Duodenal mucosa (tissue), 2 donors: Measurements from ENCODE around the gene UBE2L5.
A peak's percentile ranks its signal among the peaks of the same experiment; 100 is the strongest.

Experiments used
- H3K27ac ChIP-seq: one replicate; pipeline ENCODE4 v1.7.0; 2013; ENCODE audit warnings: low read depth, low read length
- H3K27me3 ChIP-seq, 2 donors: one replicate each; pipeline ENCODE4 v1.7.0; 2013; ENCODE audit warnings: low read length in 2 of 2, control low read depth in 1 of 2; ENCODE audit not compliant: insufficient read depth in 2 of 2, control insufficient read depth in 1 of 2
- H3K36me3 ChIP-seq, 2 donors: one replicate each; pipeline ENCODE4 v1.7.0; 2013; ENCODE audit warnings: low read length in 2 of 2, control low read depth in 1 of 2; ENCODE audit not compliant: insufficient read depth in 2 of 2, control insufficient read depth in 1 of 2
- H3K4me1 ChIP-seq, 2 donors: one replicate each; pipeline ENCODE4 v1.7.0; 2013; ENCODE audit warnings: low read length in 2 of 2, control low read depth in 1 of 2; ENCODE audit not compliant: insufficient read depth in 2 of 2, control insufficient read depth in 1 of 2
- H3K4me3 ChIP-seq, 2 donors: one replicate each; pipeline ENCODE4 v1.7.0; 2013; ENCODE audit warnings: low read length in 2 of 2, low read depth in 1 of 2
- H3K9ac ChIP-seq, 2 donors: one replicate each; pipeline ENCODE4 v1.7.0; 2013; ENCODE audit warnings: low read length in 2 of 2, low read depth in 1 of 2
- H3K9me3 ChIP-seq, 2 donors: one replicate each; pipeline ENCODE4 v1.7.0; 2013; ENCODE audit warnings: low read length in 2 of 2, control low read depth in 1 of 2; ENCODE audit not compliant: control insufficient read depth in 1 of 2

Gene UBE2L5

DNA sequence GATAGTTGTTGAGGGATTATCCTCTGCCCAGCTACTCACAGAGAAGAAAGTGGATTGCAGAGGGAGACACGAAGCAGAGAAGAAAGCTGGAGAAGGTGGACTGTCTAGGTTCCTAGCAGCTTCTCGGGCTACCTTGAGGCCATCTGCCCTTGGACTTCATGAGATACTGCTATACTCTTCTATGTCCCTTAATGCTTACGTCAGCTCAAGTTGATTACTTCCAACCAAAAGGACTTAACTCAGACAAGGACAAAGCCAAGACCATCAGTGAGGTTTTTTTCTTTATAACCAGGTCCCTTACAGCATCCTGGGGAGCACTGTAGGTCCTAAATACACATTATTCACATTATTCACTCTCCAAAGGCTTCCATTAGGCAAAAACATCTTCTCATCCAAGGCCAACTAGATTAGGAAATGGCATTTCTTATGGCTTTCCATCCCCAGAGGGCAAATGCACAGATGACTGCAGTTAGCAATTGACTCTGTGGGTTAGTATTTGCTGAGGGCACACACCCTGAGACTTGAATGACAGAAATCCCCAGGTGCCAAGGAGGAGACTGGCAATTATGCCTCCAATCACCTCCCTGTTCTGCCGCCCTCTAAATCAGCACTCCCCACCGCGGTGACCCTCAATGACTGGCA is 4.1 kb upstream of the UBE2L5 start:
- no peaks in the 10 kb centered on the region for H3K27me3 ChIP-seq
- peaks cover 8 to 13% of the 10 kb centered on the region in 2 donors for H3K4me1 ChIP-seq
- H3K36me3 ChIP-seq: no peaks in the 10 kb centered on the region
- H3K9me3 ChIP-seq: no peaks in the 10 kb centered on the region
- no peak overlapping the region for H3K4me3 ChIP-seq
- H3K27ac ChIP-seq: no peak overlapping the region
- H3K9ac ChIP-seq: no peak overlapping the region

DNA sequence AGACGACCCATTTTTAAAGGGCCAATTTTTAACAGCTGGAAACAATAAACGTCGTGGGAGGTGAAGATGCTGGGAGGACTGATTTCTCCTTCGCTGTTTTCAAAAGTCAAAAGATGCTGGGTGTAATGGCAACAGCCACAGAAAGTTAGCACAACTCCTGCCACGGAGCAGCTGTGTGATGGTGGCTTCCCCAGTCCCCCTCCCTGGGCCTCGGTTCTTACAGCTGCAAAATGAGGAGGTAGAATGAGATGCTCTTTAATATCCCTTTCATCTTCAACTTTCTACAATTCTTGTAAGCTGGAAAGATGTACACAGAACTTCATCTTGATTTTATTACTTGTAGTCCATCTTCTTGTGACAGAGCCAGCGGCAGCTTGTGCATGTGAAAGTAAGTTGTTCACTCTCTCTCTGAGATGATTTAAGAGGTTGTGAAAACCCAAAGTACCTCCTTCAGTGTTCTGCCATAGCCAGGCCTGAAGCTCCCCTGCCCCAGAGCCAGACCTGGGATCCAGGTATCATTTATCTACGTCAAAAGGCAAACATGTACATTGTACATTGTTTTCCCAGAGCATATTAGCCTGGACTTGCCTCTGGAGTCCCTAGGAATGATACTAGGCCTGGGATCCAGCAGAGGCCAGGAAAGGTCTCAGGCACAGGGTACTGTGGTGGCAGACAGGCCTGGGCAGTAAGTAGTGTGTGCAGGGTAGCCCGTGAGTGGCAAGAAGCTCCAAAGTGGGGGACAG is 3.4 kb upstream of the UBE2L5 start:
- no peaks in the 10 kb centered on the region for H3K36me3 ChIP-seq
- no peak overlapping the region for H3K27ac ChIP-seq
- H3K27me3 ChIP-seq: no peaks in the 10 kb centered on the region
- no peak overlapping the region for H3K9ac ChIP-seq
- H3K9me3 ChIP-seq: no peaks in the 10 kb centered on the region
- peaks cover 8 to 13% of the 10 kb centered on the region in 2 donors for H3K4me1 ChIP-seq
- no peak overlapping the region for H3K4me3 ChIP-seq

- H3K4me3 ChIP-seq: peak overlapping the region; percentile 57 to 74
- H3K9me3 ChIP-seq: no peaks in the 10 kb centered on the region
- no peaks in the 10 kb centered on the region for H3K36me3 ChIP-seq
- no peaks in the 10 kb centered on the region for H3K27me3 ChIP-seq
- H3K27ac ChIP-seq: peak overlapping the region; percentile 70
- H3K4me1 ChIP-seq: peaks cover 8 to 13% of the 10 kb centered on the region in 2 donors
- H3K9ac ChIP-seq: peak overlapping the region; percentile 65 to 87
These were observed 920 bp upstream of the UBE2L5 start for GRCh38 chr13:30421093-30422053.

DNA sequence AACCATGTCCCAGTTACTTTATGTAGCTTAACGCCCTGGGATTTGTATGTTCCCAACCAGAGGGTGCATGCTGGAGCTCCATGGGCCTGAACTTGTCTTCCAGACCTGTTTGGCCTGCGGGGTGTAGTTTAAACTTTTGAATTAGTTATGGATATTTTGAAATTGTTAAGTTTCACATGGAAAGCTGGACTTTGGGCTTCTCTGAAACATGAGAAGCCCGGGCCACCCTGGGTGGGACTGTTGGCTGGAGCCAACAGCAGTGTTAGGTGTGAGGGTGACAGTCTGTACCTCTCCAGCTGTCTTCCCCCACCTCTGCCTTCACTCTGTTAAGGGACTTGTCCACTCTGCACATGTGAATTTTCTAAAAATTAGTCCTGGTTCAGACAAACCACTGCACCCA is 1.6 kb downstream of the UBE2L5 start:
- Histone ChIP-seq H3K9ac (no peak overlapping the region), H3K27ac (no peak overlapping the region), H3K27me3 (no peaks in the 10 kb centered on the region), H3K4me1 (peaks cover 8 to 13% of the 10 kb centered on the region in 2 donors), H3K4me3 (no peak overlapping the region), H3K9me3 (no peaks in the 10 kb centered on the region), H3K36me3 (no peaks in the 10 kb centered on the region)

DNA sequence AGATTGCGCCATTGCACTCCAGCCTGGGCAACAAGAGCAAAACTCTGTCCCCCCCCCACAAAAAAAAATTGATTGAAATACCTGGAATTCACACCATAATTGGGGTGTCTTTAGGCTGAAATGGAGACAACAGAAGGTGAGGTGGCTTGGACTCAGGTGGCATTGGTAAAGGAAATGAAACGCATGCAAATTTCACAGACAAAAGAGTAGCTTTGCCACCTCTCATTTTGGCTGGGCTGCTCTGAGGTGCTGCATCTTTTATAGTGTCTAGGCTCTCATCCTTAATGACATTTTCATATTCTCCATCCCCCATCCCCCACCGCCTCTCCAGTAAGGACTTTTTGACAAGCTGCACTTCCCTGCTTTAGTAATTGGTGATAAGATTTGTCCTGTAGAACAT is 6.9 kb downstream of the UBE2L5 start:
- no peaks in the 10 kb centered on the region for H3K9me3 ChIP-seq
- H3K4me1 ChIP-seq: no peaks in the 10 kb centered on the region
- H3K36me3 ChIP-seq: no peaks in the 10 kb centered on the region

GRCh38 chr13:30429721-30430694 is 7.7 kb downstream of the UBE2L5 start:
- no peaks in the 10 kb centered on the region for H3K4me1 ChIP-seq
- no peak overlapping the region for H3K4me3 ChIP-seq
- H3K36me3 ChIP-seq: no peaks in the 10 kb centered on the region
- no peaks in the 10 kb centered on the region for H3K9me3 ChIP-seq
- no peak overlapping the region for H3K27ac ChIP-seq
- no peaks in the 10 kb centered on the region for H3K27me3 ChIP-seq
- no peak overlapping the region for H3K9ac ChIP-seq

More for the DNA sequence above, 6.9 kb downstream of the UBE2L5 start:
- no peak overlapping the region for H3K4me3 ChIP-seq
- H3K27me3 ChIP-seq: no peaks in the 10 kb centered on the region
- H3K27ac ChIP-seq: no peak overlapping the region
- H3K9ac ChIP-seq: no peak overlapping the region

- Histone ChIP-seq H3K9me3 (no peaks in the 10 kb centered on the region), H3K9ac (no peak overlapping the region), H3K27ac (no peak overlapping the region)
These were observed 9.1 kb downstream of the UBE2L5 start for GRCh38 chr13:30431269-30431940.

GRCh38 chr13:30435911-30436451 is 13.7 kb downstream of the UBE2L5 start:
- Histone ChIP-seq H3K27me3 (no peaks in the 10 kb centered on the region), H3K4me3 (no peak overlapping the region), H3K4me1 (no peaks in the 10 kb centered on the region), H3K9ac (no peak overlapping the region), H3K9me3 (no peaks in the 10 kb centered on the region), H3K27ac (no peak overlapping the region), H3K36me3 (no peaks in the 10 kb centered on the region)

More at GRCh38 chr13:30431269-30431940, 9.1 kb downstream of the UBE2L5 start:
- Histone ChIP-seq H3K27me3 (no peaks in the 10 kb centered on the region), H3K4me1 (no peaks in the 10 kb centered on the region), H3K36me3 (no peaks in the 10 kb centered on the region), H3K4me3 (no peak overlapping the region)

DNA sequence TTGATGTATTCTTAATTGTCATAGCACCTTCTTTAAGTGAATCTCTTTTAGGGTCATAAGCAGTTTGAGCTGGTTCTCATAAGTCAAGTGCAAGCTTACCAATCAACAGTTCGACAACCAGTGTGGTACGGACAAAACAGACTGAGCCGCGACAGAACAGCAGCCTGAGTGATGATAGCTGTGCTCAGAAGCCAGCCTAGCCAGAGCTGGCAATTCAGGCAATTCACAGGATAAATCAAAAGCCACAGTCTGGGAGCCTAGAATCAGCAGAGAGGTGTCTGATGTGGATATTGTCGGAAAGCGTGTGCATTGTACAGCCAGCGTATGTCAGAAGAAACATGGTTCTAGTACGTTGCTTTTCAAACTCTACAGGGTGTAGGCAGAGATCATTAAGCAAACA is 14.9 kb downstream of the UBE2L5 start:
- Histone ChIP-seq H3K27ac (no peak overlapping the region), H3K36me3 (no peaks in the 10 kb centered on the region), H3K9ac (no peak overlapping the region), H3K4me3 (no peak overlapping the region), H3K4me1 (no peaks in the 10 kb centered on the region), H3K9me3 (no peaks in the 10 kb centered on the region), H3K27me3 (no peaks in the 10 kb centered on the region)
